T-helper 2 cell treated with Interferon-gamma antibody and Interleukin-4, amounts not matched to agents 5 μg/mL and 100 μg/mL, for 36 hours (primary cell): ENCODE results near the gene CACNB2.
A peak's percentile ranks its signal among the peaks of the same experiment; 100 is the strongest.
"Not testable (repeated sequence)": the region's sequence is repeated elsewhere in the genome, so short reads cannot be mapped to it uniquely, and the experiment has no call there.

Source experiments
- DNase-seq: peaks from one replicate; pipeline ENCODE4 v3.0.0; 2021; ENCODE audit warnings: low spot score
- H3K27ac Mint-ChIP-seq: one replicate; pipeline ENCODE4 v1.8.0; 2021; ENCODE audit warnings: mild to moderate bottlenecking, mixed read lengths
- H3K27me3 Mint-ChIP-seq: one replicate; pipeline ENCODE4 v1.8.0; 2021; ENCODE audit warnings: low read depth, mixed read lengths
- H3K36me3 Mint-ChIP-seq: one replicate; pipeline ENCODE4 v1.8.0; 2021; ENCODE audit warnings: low read depth, mixed read lengths
- H3K4me1 Mint-ChIP-seq: one replicate; pipeline ENCODE4 v1.8.0; 2021; ENCODE audit warnings: low read depth, mixed read lengths
- H3K4me3 Mint-ChIP-seq: one replicate; pipeline ENCODE4 v1.8.0; 2022; ENCODE audit warnings: mild to moderate bottlenecking, moderate library complexity, mixed read lengths
- H3K9me3 Mint-ChIP-seq: one replicate; pipeline ENCODE4 v1.8.0; 2021; ENCODE audit warnings: mixed read lengths

CACNB2 gene

DNA sequence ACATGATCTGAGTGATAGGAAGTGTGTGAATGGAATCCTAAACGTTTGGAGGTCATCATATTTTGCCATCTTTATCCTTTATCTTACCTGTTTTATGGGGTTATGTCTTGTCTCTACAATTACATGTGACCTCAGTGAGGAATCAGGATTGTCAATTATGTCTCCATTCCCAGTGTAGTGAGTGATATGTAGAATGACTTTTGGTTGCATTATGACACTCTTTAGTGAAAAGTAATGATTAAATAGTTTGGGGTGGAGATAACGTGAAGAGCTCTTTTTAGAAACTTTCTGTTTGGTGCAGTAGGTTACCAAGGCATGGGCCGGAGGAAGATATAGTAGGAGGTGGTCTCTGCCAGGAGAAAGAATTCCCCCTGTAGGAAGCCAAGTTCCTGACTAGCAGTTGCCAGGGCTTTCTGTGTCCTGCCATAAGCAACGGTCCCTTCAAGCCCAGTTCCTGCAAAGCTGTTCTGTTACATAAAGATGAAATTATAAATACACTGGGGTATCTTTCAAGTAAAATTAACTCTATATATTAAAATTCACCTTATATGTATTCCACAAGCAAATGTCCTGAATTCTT is 282.9 kb downstream of the CACNB2 start:
- DNase-seq: no peak
- H3K9me3 Mint-ChIP-seq: no peaks in the 10 kb centered on the region
- no peaks in the 10 kb centered on the region for H3K36me3 Mint-ChIP-seq
- no peak overlapping the region for H3K27ac Mint-ChIP-seq
- no peak overlapping the region for H3K4me3 Mint-ChIP-seq
- no peaks in the 10 kb centered on the region for H3K4me1 Mint-ChIP-seq
- H3K27me3 Mint-ChIP-seq: peaks cover 7% of the 10 kb centered on the region

DNA sequence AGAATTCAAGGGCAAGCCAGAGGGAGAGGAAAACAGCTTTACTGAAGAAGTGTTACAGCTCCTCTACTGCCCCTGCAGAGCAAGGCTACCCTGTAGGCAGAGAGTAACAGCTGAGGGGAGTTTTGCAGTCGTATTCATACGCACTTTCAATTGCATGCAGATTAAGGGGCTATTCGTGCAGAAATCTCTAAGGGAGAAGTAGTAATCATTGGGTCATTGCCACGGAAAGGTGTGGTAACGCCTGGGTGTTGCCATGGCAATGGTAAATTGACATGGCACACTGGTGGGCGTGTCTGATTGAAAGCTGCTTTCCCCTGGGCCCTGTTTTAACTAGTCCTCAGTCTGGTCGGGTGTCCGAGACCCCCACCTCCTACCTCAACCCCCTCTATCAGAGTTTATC is 284.0 kb downstream of the CACNB2 start:
- H3K4me3 Mint-ChIP-seq: no peak overlapping the region
- H3K27ac Mint-ChIP-seq: no peak overlapping the region
- peaks cover 7% of the 10 kb centered on the region for H3K27me3 Mint-ChIP-seq
- H3K4me1 Mint-ChIP-seq: no peaks in the 10 kb centered on the region
- DNase-seq: no peak
- H3K9me3 Mint-ChIP-seq: no peaks in the 10 kb centered on the region
- no peaks in the 10 kb centered on the region for H3K36me3 Mint-ChIP-seq

DNA sequence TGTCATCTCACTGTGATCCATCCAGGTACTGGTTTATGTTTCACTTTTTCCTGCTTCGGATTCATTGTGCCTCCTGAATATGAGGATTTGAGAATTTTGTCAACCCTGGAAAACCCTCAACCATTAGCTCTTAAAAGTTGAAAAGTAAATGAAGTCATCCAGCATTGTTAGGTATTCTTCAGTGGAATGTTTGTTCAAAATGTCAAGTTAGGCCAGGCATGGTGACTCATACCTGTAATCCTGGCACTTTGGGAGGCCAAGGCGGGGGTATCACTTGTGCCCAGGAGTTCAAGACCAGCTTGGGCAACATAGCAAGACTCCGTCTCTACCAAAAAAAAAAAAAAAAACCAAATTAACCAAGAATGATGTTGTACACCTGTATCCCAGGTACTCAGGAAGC is 289.1 kb downstream of the CACNB2 start:
- Mint-ChIP-seq H3K27ac (no peak overlapping the region), H3K27me3 (peaks cover 7% of the 10 kb centered on the region), H3K36me3 (no peaks in the 10 kb centered on the region), H3K4me3 (no peak overlapping the region), H3K9me3 (no peaks in the 10 kb centered on the region), H3K4me1 (no peaks in the 10 kb centered on the region)
- no peak for DNase-seq

DNA sequence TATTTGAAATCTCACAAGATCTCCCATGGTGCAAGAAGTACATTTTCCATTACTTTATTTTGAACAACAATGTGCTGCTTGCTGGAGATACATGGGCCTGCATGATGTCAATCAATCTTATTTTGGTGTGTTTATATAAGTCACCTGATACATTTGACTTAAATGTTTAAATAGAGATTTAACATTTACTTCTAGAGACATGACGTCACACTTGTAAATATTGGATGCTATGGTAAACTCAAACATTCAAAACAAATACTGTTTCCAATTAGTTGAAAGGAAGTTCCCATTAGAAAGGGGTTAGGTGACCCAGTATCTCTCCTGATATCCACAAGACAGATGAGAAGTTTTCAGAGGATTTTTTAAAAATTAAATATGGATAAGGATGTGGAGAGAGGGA is 296.7 kb downstream of the CACNB2 start:
- H3K27ac Mint-ChIP-seq: no peak overlapping the region
- no peaks in the 10 kb centered on the region for H3K4me1 Mint-ChIP-seq
- H3K4me3 Mint-ChIP-seq: no peak overlapping the region
- H3K36me3 Mint-ChIP-seq: no peaks in the 10 kb centered on the region
- H3K9me3 Mint-ChIP-seq: no peaks in the 10 kb centered on the region
- no peak for DNase-seq
- H3K27me3 Mint-ChIP-seq: no peaks in the 10 kb centered on the region

DNA sequence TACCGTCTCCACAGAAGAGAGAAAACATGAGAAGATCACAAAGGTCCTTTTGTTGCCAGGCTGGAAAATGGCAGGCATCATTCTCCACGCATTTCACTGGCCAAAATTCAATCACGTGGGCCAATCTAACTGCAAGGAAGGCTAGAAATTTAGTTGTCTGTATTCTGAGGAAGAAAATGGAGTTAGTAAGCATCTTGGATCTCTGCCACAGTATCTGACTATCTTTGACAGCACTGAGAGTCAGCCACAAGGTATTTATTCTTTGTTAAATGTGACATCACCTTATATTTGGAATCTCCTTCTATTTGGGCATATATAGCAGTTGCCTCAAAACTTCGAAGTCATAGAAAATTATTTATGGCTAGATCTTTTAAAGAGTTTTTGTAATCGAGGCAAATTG is 297.3 kb downstream of the CACNB2 start:
- no peaks in the 10 kb centered on the region for H3K27me3 Mint-ChIP-seq
- no peaks in the 10 kb centered on the region for H3K9me3 Mint-ChIP-seq
- no peak overlapping the region for H3K4me3 Mint-ChIP-seq
- DNase-seq: no peak
- H3K4me1 Mint-ChIP-seq: no peaks in the 10 kb centered on the region
- no peaks in the 10 kb centered on the region for H3K36me3 Mint-ChIP-seq
- H3K27ac Mint-ChIP-seq: no peak overlapping the region

DNA sequence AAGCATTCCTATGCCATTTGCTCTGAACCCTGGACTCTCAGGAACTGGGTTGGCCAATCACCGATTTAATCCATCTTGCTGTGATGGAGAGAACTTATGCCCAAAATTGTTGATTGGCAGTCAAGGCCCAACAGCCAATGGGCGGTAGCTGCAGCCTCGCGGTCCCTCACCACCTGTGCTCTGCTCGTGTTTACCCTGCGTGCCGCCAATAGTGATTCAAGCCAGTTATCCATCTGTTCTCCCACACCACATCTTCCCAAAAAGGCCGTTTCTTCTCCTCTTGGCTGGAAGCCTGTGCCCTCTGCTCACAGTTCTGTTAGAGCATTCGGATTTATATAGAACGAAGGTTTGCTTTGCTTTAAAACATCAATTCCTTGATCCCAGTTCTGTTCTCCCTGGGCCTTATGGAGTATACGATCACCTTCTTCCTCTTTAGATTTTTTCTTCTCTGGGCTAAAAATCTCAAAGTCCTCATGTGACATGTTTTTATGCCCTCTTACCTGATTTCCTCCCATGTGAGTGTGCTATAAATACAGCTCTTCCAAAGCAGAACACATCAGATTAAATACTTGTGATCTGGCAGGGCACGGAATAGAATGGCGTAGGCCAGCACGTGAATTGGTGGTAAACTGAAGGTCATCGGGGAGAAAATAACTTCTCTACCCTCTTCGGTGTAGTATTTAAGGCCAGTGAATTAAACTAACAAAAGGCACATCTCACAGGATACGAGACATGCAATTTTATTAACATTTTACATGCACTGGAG is 298.3 kb downstream of the CACNB2 start:
- no peaks in the 10 kb centered on the region for H3K27me3 Mint-ChIP-seq
- H3K4me3 Mint-ChIP-seq: no peak overlapping the region
- no peak overlapping the region for H3K27ac Mint-ChIP-seq
- no peaks in the 10 kb centered on the region for H3K36me3 Mint-ChIP-seq
- H3K9me3 Mint-ChIP-seq: no peaks in the 10 kb centered on the region
- H3K4me1 Mint-ChIP-seq: no peaks in the 10 kb centered on the region
- no peak for DNase-seq

DNA sequence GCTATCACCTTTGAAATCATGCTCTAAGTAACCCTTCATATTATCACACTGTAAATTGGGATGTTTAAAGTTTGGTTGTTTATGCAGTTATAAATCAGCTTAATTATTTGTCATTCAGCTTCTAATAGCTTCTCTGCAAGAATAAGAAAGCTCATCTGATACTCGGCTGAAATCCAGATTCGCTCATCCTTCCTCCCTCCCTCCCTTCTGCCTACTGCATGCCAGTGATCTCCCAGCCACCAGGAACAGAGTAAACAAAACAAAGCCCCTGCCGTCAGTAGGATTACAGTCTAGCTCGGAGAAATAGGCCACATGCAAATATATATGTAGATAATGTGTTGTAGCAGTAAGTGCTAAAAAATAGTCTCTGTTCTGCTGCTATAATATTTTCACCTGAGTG is 299.4 kb downstream of the CACNB2 start:
- Mint-ChIP-seq H3K4me1 (no peaks in the 10 kb centered on the region), H3K9me3 (no peaks in the 10 kb centered on the region), H3K27ac (no peak overlapping the region), H3K36me3 (no peaks in the 10 kb centered on the region), H3K27me3 (no peaks in the 10 kb centered on the region), H3K4me3 (no peak overlapping the region)
- DNase-seq: no peak

DNA sequence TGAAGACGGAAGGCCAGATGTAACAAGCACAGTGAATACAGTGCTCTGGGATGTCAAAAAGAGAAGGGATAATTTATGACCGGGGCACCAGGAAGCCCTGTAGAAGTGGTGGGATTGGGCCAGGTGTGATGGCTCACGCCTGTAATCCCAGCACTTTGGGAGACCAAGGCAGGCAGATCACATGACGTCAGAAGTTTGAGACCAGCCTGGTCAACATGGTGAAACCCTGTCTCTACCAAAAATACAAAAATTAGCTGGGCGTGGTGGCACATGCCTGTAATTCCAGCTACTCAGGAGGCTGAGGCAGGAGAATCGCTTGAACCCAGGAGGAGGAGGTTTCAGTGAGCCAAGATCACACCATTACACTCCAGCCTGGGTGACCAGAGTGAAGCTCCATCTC is 305.4 kb downstream of the CACNB2 start:
- not testable (repeated sequence) for H3K4me3 Mint-ChIP-seq, H3K27me3 Mint-ChIP-seq, H3K9me3 Mint-ChIP-seq, DNase-seq, H3K4me1 Mint-ChIP-seq, H3K27ac Mint-ChIP-seq, H3K36me3 Mint-ChIP-seq

DNA sequence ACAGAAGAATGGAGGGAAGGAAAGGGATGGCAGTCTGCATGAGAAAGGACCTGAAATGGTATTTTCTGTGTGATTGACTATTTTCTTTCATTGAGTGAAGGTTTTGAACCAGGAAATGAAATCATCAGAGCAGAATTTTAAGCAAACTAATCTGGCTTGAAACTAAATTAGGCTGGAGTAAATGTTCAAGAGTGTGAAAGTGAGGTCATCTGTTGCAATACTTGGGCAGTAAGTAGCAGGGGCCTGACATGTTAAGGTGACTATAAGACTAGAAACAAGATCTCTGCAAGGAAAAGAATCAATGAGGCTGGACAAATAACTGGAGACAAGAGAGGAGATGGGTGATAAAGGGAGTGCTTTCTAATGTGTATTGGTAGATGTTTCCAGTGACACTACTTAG is 306.0 kb downstream of the CACNB2 start:
- Mint-ChIP-seq H3K27ac (no peak overlapping the region), H3K27me3 (peaks cover 3% of the 10 kb centered on the region), H3K36me3 (no peaks in the 10 kb centered on the region), H3K4me1 (no peaks in the 10 kb centered on the region), H3K9me3 (no peaks in the 10 kb centered on the region), H3K4me3 (no peak overlapping the region)
- no peak for DNase-seq

DNA sequence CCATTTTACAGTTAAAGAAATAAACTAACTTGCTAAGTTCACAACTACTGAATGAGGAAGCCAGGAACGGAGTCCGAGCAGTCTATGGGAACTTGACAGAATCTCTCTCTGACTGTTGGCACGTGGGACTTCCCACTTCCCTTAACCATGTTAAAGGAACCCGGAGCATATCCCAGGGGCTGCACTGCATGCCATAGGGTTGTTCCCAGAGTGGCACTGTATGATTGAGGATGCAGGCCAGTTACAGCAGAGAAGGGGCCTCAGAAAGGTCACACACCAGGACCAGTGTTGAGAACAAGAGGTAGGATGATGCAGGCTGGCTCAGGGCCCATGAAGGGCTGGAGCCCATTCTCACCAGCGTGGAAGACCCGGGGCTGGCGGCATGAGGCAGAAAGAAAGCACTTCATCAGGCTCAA is 309.4 kb downstream of the CACNB2 start:
- Mint-ChIP-seq H3K36me3 (no peaks in the 10 kb centered on the region), H3K27ac (no peak overlapping the region), H3K4me3 (no peak overlapping the region), H3K4me1 (peaks cover 4% of the 10 kb centered on the region), H3K27me3 (peaks cover 3% of the 10 kb centered on the region), H3K9me3 (no peaks in the 10 kb centered on the region)
- DNase-seq: no peak

DNA sequence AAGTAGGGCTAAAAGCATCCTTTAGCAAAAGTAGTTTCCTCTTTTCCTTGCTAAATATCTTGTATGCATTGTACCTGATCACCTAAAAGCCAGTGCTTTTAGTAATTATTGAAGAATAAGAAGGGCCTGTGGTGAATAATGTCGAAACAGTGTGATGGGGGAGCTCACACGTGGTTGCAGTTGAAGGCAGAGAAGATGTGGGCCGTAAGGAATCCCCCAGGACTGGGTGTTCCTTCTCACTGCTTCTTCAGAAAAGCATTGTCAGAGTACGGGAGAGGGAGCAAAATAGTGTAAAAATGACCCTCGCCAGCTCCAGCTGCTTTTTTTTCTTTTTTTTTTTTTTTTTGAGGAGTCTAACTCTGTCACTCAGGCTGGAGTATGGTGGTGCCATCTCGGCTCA is 310.1 kb downstream of the CACNB2 start:
- Mint-ChIP-seq H3K27me3 (peaks cover 3% of the 10 kb centered on the region), H3K4me1 (peaks cover 8% of the 10 kb centered on the region), H3K27ac (no peak overlapping the region), H3K4me3 (no peak overlapping the region), H3K9me3 (no peaks in the 10 kb centered on the region), H3K36me3 (no peaks in the 10 kb centered on the region)
- DNase-seq: no peak

DNA sequence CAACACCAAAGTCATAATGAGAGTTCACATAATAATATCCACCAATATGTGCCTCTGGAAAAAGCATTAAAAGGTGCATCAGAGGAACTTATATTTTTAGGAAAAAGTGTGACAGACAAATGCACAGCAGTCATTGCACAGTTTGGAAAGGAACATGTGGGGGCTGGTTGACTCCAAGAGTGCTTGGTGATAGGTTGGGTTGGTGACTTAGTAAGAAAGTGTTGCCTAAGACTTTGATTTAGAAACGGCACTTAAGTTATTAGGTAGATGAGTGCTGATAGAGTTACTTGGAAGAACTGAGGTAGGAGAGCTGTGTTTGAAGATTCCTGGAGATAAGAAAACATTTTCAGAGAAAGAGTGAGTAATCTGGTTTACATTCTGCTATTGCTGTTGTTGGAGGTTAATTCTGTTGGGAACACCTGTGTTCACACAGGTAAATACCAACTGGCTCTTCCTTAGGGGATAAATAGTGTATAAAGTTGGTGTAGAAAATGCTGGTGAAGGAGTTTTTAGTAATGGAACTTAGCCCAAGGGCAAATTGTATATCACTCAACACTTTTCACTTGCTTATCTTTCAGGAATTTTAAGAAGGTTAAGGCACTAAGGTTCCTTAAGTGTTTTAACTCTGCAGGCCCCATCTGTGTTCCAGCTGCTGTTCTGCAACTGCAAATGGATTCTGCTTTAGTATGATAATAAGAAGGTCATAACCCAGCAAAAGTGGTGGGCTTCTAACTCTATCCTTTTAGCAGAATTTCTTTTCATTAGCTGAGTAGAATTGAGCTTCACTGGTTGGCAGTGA is 315.1 kb downstream of the CACNB2 start:
- Mint-ChIP-seq H3K27ac (no peak overlapping the region), H3K4me3 (peak overlapping the region; percentile 16), H3K4me1 (peaks cover 18% of the 10 kb centered on the region), H3K27me3 (no peaks in the 10 kb centered on the region), H3K36me3 (no peaks in the 10 kb centered on the region), H3K9me3 (peaks cover 7% of the 10 kb centered on the region)
- no peak for DNase-seq

DNA sequence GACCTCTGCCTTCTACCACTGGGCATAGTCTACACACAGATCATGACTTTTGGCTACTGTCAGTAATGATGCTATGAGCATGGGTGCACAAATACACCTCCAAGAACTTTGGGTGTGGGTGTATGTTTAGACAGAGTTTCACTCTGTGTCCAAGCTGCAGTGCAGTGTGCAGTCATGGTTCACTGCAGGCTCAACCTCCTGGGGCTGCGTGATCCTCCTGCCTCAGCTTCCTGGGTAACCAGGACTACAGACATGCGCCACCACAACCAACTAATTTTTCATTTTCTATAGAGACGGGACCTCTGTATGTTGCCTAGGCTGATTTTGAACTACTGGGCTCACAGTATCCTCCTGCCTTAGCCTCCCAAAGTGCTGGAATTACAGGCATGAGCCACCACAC is 316.8 kb downstream of the CACNB2 start:
- Mint-ChIP-seq H3K27ac (peak overlapping the region; percentile 50), H3K4me1 (peaks cover 18% of the 10 kb centered on the region), H3K36me3 (no peaks in the 10 kb centered on the region), H3K27me3 (no peaks in the 10 kb centered on the region), H3K4me3 (no peak overlapping the region), H3K9me3 (peaks cover 7% of the 10 kb centered on the region)
- DNase-seq: no peak

DNA sequence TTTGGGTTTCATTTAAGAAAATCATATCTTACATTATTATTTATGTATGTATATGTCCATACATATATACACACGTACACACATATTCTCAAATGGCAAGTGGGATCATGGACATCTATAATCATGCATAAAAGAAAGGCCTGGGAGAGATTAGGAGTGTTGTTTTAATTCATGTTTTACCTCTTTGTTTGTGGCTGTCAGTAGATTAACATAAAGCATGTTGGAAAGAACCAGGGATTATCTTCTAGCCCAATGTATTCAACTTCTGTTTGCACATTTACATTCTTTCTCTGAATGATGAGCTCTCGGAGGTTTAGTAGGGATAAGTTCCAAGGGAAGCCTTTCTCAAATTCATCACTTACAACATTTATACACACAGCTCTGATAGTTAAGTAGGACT is 319.8 kb downstream of the CACNB2 start:
- H3K9me3 Mint-ChIP-seq: peaks cover 7% of the 10 kb centered on the region
- no peaks in the 10 kb centered on the region for H3K36me3 Mint-ChIP-seq
- no peak overlapping the region for H3K27ac Mint-ChIP-seq

More for the DNA sequence above, 319.8 kb downstream of the CACNB2 start:
- Mint-ChIP-seq H3K4me1 (peaks cover 13% of the 10 kb centered on the region), H3K27me3 (no peaks in the 10 kb centered on the region), H3K4me3 (no peak overlapping the region)
- DNase-seq: no peak
